K562 (cell line): ENCODE data around the gene TPBGL. TPM values are rescaled to one million over a fixed set of nuclear protein-coding genes. Genes with fewer than 3 reads are reported as not detected.
A peak's percentile ranks its signal among the peaks of the same experiment; 100 is the strongest.

Experiments used
- ETS2 ChIP-seq: IDR thresholded peaks from 2 replicates; pipeline ENCODE4 v1.6.1; 2016; ENCODE audit warnings: borderline replicate concordance, missing genetic modification characterization, mild to moderate bottlenecking, moderate library complexity, missing compliant biosample characterization; ENCODE audit not compliant: poor library complexity, severe bottlenecking
- MAZ ChIP-seq, 2 experiments: fragments of 450-650 bp in 1 of 2; sonication (generic) in 1 of 2; formaldehyde crosslinking; IDR thresholded peaks in 1 of 2; conservative IDR thresholded peaks in 1 of 2; 2 replicates each; pipeline versions ENCODE4 v1.4.0 to v1.5.0; 2020; ENCODE audit warnings: mild to moderate bottlenecking in 1 of 2, missing genetic modification reagents in 1 of 2
- MXI1 ChIP-seq: IDR thresholded peaks from 2 replicates; pipeline ENCODE4 v1.6.1; 2011; ENCODE audit warnings: low read depth, mild to moderate bottlenecking, improper control_type of control experiment, low read length
- NELFE ChIP-seq: IDR thresholded peaks from 2 replicates; pipeline ENCODE4 v1.6.1; 2011; ENCODE audit warnings: mild to moderate bottlenecking; ENCODE audit not compliant: insufficient read depth, insufficient read length
- NONO ChIP-seq, 2 experiments: fragments of 200-400 bp in 1 of 2; fragments of 450-650 bp in 1 of 2; formaldehyde crosslinking in 1 of 2; IDR thresholded peaks; 2 replicates each; pipeline ENCODE4 v1.6.1; 2017; ENCODE audit warnings: low read depth in 2 of 2, mild to moderate bottlenecking in 2 of 2, moderate library complexity in 2 of 2, low read length in 1 of 2
- TEAD4 ChIP-seq, 2 experiments: sonication (generic) in 1 of 2; formaldehyde crosslinking in 1 of 2; IDR thresholded peaks; 2 replicates each; pipeline versions ENCODE4 v1.6.1 to v1.8.0; 2012 to 2022; ENCODE audit warnings: borderline replicate concordance in 1 of 2, inconsistent platforms in 1 of 2, low read length in 1 of 2, mild to moderate bottlenecking in 1 of 2, missing genetic modification reagents in 1 of 2
- polyA plus RNA-seq, 8 experiments: library from polyadenylated mRNA; depleted of rRNA in 4 of 8; stranded (reverse) in 5 of 8; unstranded in 3 of 8; fragments of >200 nt; fragmentation: Nextera tagmentation in 2 of 8; fragmentation: Illumina TruSeq in 1 of 8; extraction: Ambion mirVana in 2 of 8; extraction: Trizol in 1 of 8; gene quantifications; 2 replicates each; pipeline versions ENCODE4 v1.2.1 to v1.2.3, GENCODE V29; 2011 to 2014; ENCODE audit warnings: inconsistent platforms in 1 of 8, missing spikeins in 1 of 8
- total RNA-seq, 7 experiments: library from RNA; depleted of rRNA in 6 of 7; stranded (reverse); fragments of >200 nt in 6 of 7; fragmentation: Illumina TruSeq in 2 of 7; extraction: Trizol in 2 of 7; gene quantifications; 2 replicates each; pipeline versions ENCODE4 v1.2.1 to v1.2.3, GENCODE V29; 2011 to 2021; ENCODE audit warnings: low replicate concordance in 1 of 7
- TF ChIP-seq, protein P1 (sequence below), 2 experiments: fragments of 450-650 bp; formaldehyde crosslinking in 1 of 2; IDR thresholded peaks; 2 replicates each; pipeline versions ENCODE4 v1.4.0 to v1.6.1; 2014 to 2020; ENCODE audit warnings: mild to moderate bottlenecking in 2 of 2, borderline replicate concordance in 1 of 2, low read depth in 1 of 2
- TF ChIP-seq, protein P2 (sequence below): fragments of 200-800 bp; sonication (Bioruptor generic); IDR thresholded peaks from 2 replicates; pipeline ENCODE4 v1.6.1; 2017; ENCODE audit warnings: missing genetic modification characterization, missing compliant biosample characterization
- TF ChIP-seq, protein P3 (sequence below): sonication (generic); formaldehyde crosslinking; IDR thresholded peaks from 2 replicates; pipeline ENCODE4 v1.8.0; 2022; ENCODE audit warnings: mild to moderate bottlenecking, missing genetic modification reagents
- TF ChIP-seq, protein P4 (sequence below), 3 experiments: fragments of 200-800 bp in 1 of 3; sonication (Bioruptor generic) in 1 of 3; sonication (generic) in 1 of 3; formaldehyde crosslinking in 1 of 3; IDR thresholded peaks; 2 replicates each; pipeline versions ENCODE4 v1.6.1 to v1.8.0; 2016 to 2022; ENCODE audit warnings: mild to moderate bottlenecking in 2 of 3, missing compliant biosample characterization in 2 of 3, missing genetic modification characterization in 2 of 3, missing genetic modification reagents in 1 of 3

TPBGL gene
- total and polyA plus RNA-seq, 9 of the 15 experiments (the other 6 are each of a cell fraction or from before 2014, with no cell fraction given), result 0.04 to 0.11 (median 0.06) TPM; not detected in 6

GRCh38 chr11:75241036-75241905 is 697 bp downstream of the TPBGL start (continued):
- TF ChIP-seq, protein P1, sequence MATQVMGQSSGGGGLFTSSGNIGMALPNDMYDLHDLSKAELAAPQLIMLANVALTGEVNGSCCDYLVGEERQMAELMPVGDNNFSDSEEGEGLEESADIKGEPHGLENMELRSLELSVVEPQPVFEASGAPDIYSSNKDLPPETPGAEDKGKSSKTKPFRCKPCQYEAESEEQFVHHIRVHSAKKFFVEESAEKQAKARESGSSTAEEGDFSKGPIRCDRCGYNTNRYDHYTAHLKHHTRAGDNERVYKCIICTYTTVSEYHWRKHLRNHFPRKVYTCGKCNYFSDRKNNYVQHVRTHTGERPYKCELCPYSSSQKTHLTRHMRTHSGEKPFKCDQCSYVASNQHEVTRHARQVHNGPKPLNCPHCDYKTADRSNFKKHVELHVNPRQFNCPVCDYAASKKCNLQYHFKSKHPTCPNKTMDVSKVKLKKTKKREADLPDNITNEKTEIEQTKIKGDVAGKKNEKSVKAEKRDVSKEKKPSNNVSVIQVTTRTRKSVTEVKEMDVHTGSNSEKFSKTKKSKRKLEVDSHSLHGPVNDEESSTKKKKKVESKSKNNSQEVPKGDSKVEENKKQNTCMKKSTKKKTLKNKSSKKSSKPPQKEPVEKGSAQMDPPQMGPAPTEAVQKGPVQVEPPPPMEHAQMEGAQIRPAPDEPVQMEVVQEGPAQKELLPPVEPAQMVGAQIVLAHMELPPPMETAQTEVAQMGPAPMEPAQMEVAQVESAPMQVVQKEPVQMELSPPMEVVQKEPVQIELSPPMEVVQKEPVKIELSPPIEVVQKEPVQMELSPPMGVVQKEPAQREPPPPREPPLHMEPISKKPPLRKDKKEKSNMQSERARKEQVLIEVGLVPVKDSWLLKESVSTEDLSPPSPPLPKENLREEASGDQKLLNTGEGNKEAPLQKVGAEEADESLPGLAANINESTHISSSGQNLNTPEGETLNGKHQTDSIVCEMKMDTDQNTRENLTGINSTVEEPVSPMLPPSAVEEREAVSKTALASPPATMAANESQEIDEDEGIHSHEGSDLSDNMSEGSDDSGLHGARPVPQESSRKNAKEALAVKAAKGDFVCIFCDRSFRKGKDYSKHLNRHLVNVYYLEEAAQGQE (IDR thresholded peaks at IDR 0.05; ENCODE audit: borderline replicate concordance), result peak; percentile 97
- TF ChIP-seq, protein P1 (CRISPR knock-in tag; IDR thresholded peaks at IDR 0.05; ENCODE audit: low read depth), result peak; percentile 87
- TF ChIP-seq NONO (IDR thresholded peaks at IDR 0.05; ENCODE audit: low read depth in 2 of 2, low read length in 1 of 2) (peak in 1 of 2 experiments; percentile 82; a peak in 1 of 4 replicates), ETS2 (tag) (no peak), NELFE (no peak), MAZ (CRISPR knock-in tag; conservative IDR thresholded peaks at IDR 0.05 in 1 of 2, IDR thresholded peaks at IDR 0.05 in 1 of 2) (peak in 1 of 2 experiments; percentile 89; a peak in 2 of 4 replicates), MXI1 (no peak), TEAD4 (IDR thresholded peaks at IDR 0.05; ENCODE audit: low read length) (no peak), TEAD4 (CRISPR knock-in tag; IDR thresholded peaks at IDR 0.05; ENCODE audit: borderline replicate concordance) (peak; percentile 73; the same call in 1 of the 2 replicates)
- TF ChIP-seq, protein P2, sequence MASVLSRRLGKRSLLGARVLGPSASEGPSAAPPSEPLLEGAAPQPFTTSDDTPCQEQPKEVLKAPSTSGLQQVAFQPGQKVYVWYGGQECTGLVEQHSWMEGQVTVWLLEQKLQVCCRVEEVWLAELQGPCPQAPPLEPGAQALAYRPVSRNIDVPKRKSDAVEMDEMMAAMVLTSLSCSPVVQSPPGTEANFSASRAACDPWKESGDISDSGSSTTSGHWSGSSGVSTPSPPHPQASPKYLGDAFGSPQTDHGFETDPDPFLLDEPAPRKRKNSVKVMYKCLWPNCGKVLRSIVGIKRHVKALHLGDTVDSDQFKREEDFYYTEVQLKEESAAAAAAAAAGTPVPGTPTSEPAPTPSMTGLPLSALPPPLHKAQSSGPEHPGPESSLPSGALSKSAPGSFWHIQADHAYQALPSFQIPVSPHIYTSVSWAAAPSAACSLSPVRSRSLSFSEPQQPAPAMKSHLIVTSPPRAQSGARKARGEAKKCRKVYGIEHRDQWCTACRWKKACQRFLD (CRISPR knock-in tag), result peak; percentile 87
- TF ChIP-seq, protein P3, sequence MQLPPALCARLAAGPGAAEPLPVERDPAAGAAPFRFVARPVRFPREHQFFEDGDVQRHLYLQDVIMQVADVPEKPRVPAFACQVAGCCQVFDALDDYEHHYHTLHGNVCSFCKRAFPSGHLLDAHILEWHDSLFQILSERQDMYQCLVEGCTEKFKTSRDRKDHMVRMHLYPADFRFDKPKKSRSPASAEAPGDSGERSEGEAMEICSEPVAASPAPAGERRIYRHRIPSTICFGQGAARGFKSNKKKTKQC (CRISPR knock-in tag), result peak; percentile 77; the same call in 1 of the 2 replicates
- TF ChIP-seq, protein P4, sequence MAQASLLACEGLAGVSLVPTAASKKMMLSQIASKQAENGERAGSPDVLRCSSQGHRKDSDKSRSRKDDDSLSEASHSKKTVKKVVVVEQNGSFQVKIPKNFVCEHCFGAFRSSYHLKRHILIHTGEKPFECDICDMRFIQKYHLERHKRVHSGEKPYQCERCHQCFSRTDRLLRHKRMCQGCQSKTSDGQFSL (CRISPR knock-in tag; IDR thresholded peaks at IDR 0.05), result 0 out of 2 replicates have a peak, but pooled peaks have one; percentile 55
- TF ChIP-seq, protein P4 (tag; IDR thresholded peaks at IDR 0.05), result no peak
